ENCODE results near the gene INPP4A.

- TF ChIP-seq, protein P1, sequence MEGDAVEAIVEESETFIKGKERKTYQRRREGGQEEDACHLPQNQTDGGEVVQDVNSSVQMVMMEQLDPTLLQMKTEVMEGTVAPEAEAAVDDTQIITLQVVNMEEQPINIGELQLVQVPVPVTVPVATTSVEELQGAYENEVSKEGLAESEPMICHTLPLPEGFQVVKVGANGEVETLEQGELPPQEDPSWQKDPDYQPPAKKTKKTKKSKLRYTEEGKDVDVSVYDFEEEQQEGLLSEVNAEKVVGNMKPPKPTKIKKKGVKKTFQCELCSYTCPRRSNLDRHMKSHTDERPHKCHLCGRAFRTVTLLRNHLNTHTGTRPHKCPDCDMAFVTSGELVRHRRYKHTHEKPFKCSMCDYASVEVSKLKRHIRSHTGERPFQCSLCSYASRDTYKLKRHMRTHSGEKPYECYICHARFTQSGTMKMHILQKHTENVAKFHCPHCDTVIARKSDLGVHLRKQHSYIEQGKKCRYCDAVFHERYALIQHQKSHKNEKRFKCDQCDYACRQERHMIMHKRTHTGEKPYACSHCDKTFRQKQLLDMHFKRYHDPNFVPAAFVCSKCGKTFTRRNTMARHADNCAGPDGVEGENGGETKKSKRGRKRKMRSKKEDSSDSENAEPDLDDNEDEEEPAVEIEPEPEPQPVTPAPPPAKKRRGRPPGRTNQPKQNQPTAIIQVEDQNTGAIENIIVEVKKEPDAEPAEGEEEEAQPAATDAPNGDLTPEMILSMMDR (IDR thresholded peaks at IDR 0.05; ENCODE audit: low read depth, low read length), result no peak
- no peak for TF ChIP-seq EZH2phosphoT487 (IDR thresholded peaks at IDR 0.05; ENCODE audit: low read depth)
Measured at GRCh38 chr2:98484121-98484557, 39.5 kb downstream of the INPP4A start.

Data from OCI-LY3 (cell line).